Kidney (tissue), 14 donors: ENCODE measurements around the gene KIF5A. TPM values are rescaled to one million over a fixed set of nuclear protein-coding genes. Genes with fewer than 3 reads are reported as not detected.
"Not testable (repeated sequence)": the region's sequence is repeated elsewhere in the genome, so short reads cannot be mapped to it uniquely, and the experiment has no call there.

ENCODE experiments used
- DNase-seq, 5 donors: peaks; one replicate each; pipeline ENCODE4 v3.0.0-alpha.2; 2013 to 2020
- FAIRE-seq: peaks from 2 replicates; lab custom pipeline; 2012; peaks lifted over from hg19 to GRCh38; lab: Jason Lieb, UNC
- H3K27ac ChIP-seq, 2 donors: one replicate each; pipeline ENCODE4 v1.7.0; 2013; ENCODE audit warnings: low read depth in 2 of 2, low read length in 2 of 2, inconsistent platforms in 1 of 2
- H3K27me3 ChIP-seq: one replicate; pipeline ENCODE4 v1.7.1; 2013; ENCODE audit warnings: low read length, inconsistent platforms; ENCODE audit not compliant: control insufficient read depth, insufficient read depth
- H3K36me3 ChIP-seq, 3 donors: one replicate each; pipeline versions ENCODE4 v1.7.0 to v1.7.1; 2013; ENCODE audit warnings: low read length in 3 of 3, control low read depth in 1 of 3, inconsistent platforms in 1 of 3; ENCODE audit not compliant: insufficient read depth in 3 of 3, control insufficient read depth in 2 of 3
- H3K4me1 ChIP-seq, 3 donors: one replicate each; pipeline versions ENCODE4 v1.7.0 to v1.7.1; 2013; ENCODE audit warnings: low read length in 3 of 3, inconsistent platforms in 1 of 3, low read depth in 1 of 3; ENCODE audit not compliant: control insufficient read depth in 2 of 3, insufficient read depth in 2 of 3
- H3K4me3 ChIP-seq, 3 donors: one replicate each; pipeline versions ENCODE4 v1.7.0 to v1.8.1; 2013; ENCODE audit warnings: low read length in 3 of 3, control low read depth in 1 of 3, inconsistent platforms in 1 of 3
- H3K9ac ChIP-seq, 3 donors: one replicate each; pipeline versions ENCODE4 v1.7.0 to v1.7.1; 2013; ENCODE audit warnings: low read length in 3 of 3, control low read depth in 1 of 3, inconsistent platforms in 1 of 3
- H3K9me3 ChIP-seq, 3 donors: one replicate each; pipeline versions ENCODE4 v1.7.0 to v1.7.1; 2013; ENCODE audit warnings: low read length in 3 of 3, control low read depth in 1 of 3, inconsistent platforms in 1 of 3; ENCODE audit not compliant: control insufficient read depth in 2 of 3, insufficient read depth in 1 of 3
- CTCF ChIP-seq: IDR thresholded peaks from 3 replicates; pipeline ENCODE4 v1.5.1; 2012; ENCODE audit warnings: mild to moderate bottlenecking, moderate library complexity, borderline replicate concordance; ENCODE audit not compliant: insufficient read depth; ENCODE audit errors: extremely low read depth
- intact Hi-C: fragments of 100-400 bp; cut with DNase I; formaldehyde crosslinking; loops from one replicate; pipeline ENCODE4 v1.11.1; 2022
- polyA plus RNA-seq: library from polyadenylated mRNA; stranded (reverse); fragments of 350-450 nt; fragmentation: Illumina TruSeq; extraction: RNeasy Lipid Tissue Mini Kit (QIAGEN cat#74804); gene quantifications from one replicate; pipeline ENCODE4 v1.2.3, GENCODE V29; 2014; ENCODE audit warnings: low read depth, low replicate concordance; ENCODE audit not compliant: insufficient read depth
- total RNA-seq: library from RNA; stranded (reverse); fragmentation: NEBNext Ultra II Directional; extraction: Animal tissue kit (Norgen Biotek cat#: 25700); gene quantifications from one replicate; pipeline ENCODE4 v1.2.1, GENCODE V29; 2021
- donor health status: control.
- donor health status: control.
- donor health status: control.
- donor health status: control.
- donor health status: control.
- donor health status: DM: yes; HTN: yes; CAD: no.
- donor health status: Normal renal cell carcinoma (clear cell type).

The KIF5A gene
- total and polyA plus RNA-seq, 2 donors from 2014 or later, result 0.69 to 1.3 TPM

- FAIRE-seq, result no peak
- intact Hi-C loops, result no loop called here
- H3K9me3 ChIP-seq, result no peaks in the 10 kb centered on the region
- peaks cover under 1 to 4% (median 2%) of the 10 kb centered on the region in 3 donors for H3K4me1 ChIP-seq
- H3K27ac ChIP-seq, result no peak overlapping the region
- peaks cover 19 to 56% (median 45%) of the 10 kb centered on the region in 3 donors for H3K36me3 ChIP-seq
- H3K4me3 ChIP-seq, result no peak overlapping the region
- H3K9ac ChIP-seq, result no peak overlapping the region
- no peaks in the 10 kb centered on the region for H3K27me3 ChIP-seq
- DNase-seq, result no peak
- no peak for TF ChIP-seq CTCF
These were observed 36.6 kb upstream of the KIF5A start for GRCh38 chr12:57513266-57513665.

- H3K9me3 ChIP-seq, intact Hi-C loops, DNase-seq, H3K27ac ChIP-seq, H3K27me3 ChIP-seq, H3K9ac ChIP-seq, H3K4me3 ChIP-seq, FAIRE-seq, H3K4me1 ChIP-seq: not testable (repeated sequence)
- H3K36me3 ChIP-seq, result peaks cover 19 to 56% (median 45%) of the 10 kb centered on the region in 3 donors
These were observed 36.2 kb upstream of the KIF5A start for GRCh38 chr12:57513677-57514076.

GRCh38 chr12:57514246-57514645, 35.6 kb upstream of the KIF5A start:
- H3K4me3 ChIP-seq, H3K27me3 ChIP-seq, H3K27ac ChIP-seq, H3K4me1 ChIP-seq, H3K9ac ChIP-seq, intact Hi-C loops, FAIRE-seq, H3K9me3 ChIP-seq, DNase-seq: not testable (repeated sequence)
- H3K36me3 ChIP-seq, result peaks cover 19 to 56% (median 45%) of the 10 kb centered on the region in 3 donors

- Histone ChIP-seq H3K27me3 (no peaks in the 10 kb centered on the region), H3K36me3 (peaks cover 19 to 56% (median 45%) of the 10 kb centered on the region in 3 donors), H3K4me1 (peaks cover 4 to 12% (median 6%) of the 10 kb centered on the region in 3 donors), H3K9ac (no peak overlapping the region), H3K9me3 (no peaks in the 10 kb centered on the region), H3K27ac (no peak overlapping the region), H3K4me3 (no peak overlapping the region)
- TF ChIP-seq CTCF, result no peak
- intact Hi-C loops, result no loop called here
- FAIRE-seq (no peak), DNase-seq (no peak)
These were observed 35.0 kb upstream of the KIF5A start for GRCh38 chr12:57514720-57515407.
